GM18517 (cell line): ENCODE data around the gene PDSS2.

Experiments
- ATAC-seq: cut with Tn5 transposase; IDR thresholded peaks from one replicate; pipeline ENCODE4 v1.9.1; 2021; ENCODE audit warnings: mild to moderate bottlenecking, moderate library complexity; ENCODE audit not compliant: unreplicated experiment

Gene PDSS2

DNA sequence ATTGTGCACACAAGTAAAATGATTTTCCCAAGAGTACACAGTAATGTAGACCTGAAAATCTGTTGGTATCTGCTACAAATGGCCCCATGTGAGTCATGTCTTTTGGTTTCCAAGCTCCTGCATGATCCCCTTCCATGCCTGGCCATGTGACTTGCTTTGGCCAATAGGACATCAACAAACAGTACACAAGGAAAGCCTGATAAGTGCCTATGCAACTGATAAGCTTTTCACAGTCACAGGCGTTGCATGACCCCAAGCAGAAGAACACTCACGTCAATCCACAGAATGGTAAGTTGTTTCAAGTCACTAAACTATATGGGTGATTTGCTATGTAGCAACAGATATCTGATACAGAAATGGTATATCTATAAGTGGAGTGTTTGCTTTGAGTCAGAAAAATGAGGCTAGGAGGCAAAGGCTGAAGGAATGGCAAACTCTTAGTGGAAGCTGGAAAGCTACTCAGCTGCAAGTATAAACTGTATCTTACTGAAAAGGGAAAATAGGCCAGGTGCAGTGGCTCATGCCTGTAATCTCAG is 184.0 kb downstream of the PDSS2 start:
- ATAC-seq, result no peak

DNA sequence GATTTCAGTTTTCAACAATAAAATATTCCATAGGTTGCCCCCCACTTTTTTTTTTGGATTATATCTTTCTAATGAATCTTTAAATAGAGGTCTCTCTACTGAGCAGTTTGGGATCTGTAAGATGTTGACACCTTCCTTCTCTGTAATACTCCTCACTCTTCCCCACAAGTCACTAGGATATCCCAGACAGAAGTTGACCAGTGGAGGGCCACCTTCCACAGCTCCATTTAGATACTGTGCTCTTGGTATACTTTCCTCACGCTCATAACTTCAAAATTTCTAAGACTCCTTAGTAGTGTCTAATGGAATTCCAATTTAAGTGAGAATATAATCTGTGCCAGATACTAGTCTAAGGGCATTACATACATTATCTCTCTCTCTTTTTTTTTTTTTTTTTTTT is 185.1 kb downstream of the PDSS2 start:
- no peak for ATAC-seq

DNA sequence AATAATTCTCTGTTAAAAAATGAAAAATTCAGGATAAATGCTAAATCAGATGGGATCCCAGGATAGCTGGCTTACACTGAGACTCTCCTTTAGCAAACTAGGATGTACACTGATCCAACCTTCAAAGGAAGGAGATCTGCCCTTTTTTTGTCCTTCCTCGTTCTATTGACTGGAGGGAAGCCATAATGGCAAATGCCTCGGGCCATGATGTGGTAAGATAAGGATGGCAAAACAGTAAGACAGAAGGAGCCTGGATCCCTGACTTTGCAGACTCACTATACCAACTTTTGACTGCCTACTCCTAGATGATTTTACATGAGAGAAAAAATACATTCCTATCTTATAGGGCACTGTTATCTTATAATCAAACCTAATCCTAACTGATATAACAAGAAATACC is 187.1 kb downstream of the PDSS2 start:
- no peak for ATAC-seq

- ATAC-seq, result no peak
Measured at GRCh38 chr6:107271208-107271790, 188.1 kb downstream of the PDSS2 start.

- no peak for ATAC-seq
Measured at GRCh38 chr6:107267634-107268033, 191.7 kb downstream of the PDSS2 start.

GRCh38 chr6:107267006-107267405 is 192.4 kb downstream of the PDSS2 start:
- ATAC-seq, result no peak

GRCh38 chr6:107266563-107266962 is 192.8 kb downstream of the PDSS2 start:
- no peak for ATAC-seq

GRCh38 chr6:107264357-107264840 is 195.0 kb downstream of the PDSS2 start:
- ATAC-seq, result no peak

GRCh38 chr6:107259951-107260350 is 199.4 kb downstream of the PDSS2 start:
- ATAC-seq, result no peak

DNA sequence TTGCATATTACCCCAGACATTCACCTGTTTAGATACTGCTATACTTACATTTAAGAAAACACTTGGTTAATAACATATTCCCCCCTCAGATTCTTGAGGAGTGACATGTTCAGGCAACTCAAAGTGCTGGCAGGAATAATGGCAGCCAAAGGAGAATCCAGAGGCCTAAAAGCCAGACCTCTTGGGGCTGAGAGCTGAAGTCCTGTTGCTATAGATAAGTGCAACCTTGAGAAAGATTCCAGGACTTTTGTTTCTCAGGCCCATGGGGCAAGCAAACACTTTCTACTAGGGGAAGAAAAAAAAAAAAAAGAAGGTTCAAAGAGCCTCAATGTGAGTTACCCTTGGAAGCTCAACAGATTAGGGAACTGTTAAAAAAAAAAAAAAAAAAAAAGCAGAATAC is 211.2 kb downstream of the PDSS2 start:
- ATAC-seq, result no peak

DNA sequence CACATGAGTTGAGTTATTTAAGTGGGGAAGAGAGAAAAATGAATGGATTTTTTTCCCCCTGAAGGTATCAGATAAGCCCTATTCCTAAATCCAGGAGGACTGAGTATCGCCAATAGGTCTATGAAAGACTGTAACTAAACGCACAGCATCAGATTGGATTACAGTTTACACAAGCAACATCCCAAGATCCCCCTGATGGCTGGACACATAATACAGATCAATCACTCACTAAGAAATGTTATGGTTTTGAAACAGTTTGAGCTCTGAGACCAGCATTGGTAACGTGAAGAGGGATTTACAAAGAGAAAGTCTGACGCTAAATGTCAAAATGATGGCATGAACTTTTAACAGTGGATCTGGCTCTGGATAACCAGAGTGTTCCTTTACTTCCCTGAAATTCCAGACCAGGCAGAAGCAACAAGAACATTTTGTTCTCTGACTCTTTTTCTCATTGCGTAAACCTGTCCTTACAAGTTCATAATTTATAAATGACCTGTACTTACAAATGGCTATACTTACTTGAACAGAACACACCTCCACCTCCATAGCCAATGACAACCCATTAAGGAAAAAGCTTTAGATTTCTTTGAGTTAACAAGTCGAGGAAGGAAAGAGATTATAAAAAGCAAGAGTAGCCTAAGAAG is 212.3 kb downstream of the PDSS2 start:
- ATAC-seq, result no peak

GRCh38 chr6:107246249-107246971 is 213.0 kb downstream of the PDSS2 start:
- ATAC-seq, result no peak

- ATAC-seq, result no peak
Measured at GRCh38 chr6:107244742-107245480, 214.5 kb downstream of the PDSS2 start.

DNA sequence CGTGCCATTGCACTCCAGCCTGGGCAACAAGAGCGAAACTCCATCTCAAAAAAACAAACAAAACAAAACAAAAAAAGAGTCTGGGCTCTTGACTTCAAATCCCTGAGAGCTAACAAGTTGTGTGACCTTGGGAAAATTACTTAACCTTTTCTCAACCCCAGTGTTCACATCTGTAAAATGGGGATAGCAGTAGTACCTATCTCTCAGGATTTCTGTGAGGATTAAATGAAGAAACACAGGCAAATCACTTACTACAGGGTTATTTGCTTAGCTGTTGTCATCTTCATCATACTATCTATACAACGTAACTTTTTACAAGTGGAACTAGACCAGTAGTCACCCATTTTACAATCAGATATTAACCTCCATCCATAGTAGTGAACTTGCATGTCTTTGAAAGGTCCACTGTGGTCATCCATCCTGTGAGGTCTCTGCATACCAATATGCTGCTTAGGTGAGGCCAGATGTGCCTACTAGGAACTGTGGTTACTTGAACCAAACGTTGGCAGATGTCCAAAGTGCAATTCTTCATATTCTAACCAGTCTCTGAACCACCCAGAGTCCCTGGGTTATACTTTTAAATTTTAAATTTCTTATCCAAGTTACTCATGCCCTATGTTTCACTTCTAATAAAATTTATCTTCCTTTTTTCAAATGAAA is 215.2 kb downstream of the PDSS2 start:
- ATAC-seq, result no peak

DNA sequence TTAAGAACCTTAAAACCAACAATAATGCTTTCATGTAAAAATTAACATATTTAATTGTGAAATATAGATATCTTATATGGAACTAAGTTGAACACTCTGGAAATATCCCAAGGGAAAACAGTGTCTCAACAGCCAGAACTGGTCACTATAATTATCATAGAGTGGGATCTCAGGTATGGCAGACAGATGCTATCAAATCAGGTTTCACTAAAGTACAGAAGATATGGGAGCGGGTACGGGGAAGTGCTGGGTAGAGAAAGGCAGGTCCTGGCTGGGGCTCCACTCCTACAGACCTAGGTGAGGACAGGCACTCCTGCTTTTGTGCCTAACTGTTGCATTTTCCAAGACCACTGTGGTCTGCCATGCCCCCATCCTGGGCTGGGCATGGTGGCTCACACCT is 215.9 kb downstream of the PDSS2 start:
- ATAC-seq, result no peak

DNA sequence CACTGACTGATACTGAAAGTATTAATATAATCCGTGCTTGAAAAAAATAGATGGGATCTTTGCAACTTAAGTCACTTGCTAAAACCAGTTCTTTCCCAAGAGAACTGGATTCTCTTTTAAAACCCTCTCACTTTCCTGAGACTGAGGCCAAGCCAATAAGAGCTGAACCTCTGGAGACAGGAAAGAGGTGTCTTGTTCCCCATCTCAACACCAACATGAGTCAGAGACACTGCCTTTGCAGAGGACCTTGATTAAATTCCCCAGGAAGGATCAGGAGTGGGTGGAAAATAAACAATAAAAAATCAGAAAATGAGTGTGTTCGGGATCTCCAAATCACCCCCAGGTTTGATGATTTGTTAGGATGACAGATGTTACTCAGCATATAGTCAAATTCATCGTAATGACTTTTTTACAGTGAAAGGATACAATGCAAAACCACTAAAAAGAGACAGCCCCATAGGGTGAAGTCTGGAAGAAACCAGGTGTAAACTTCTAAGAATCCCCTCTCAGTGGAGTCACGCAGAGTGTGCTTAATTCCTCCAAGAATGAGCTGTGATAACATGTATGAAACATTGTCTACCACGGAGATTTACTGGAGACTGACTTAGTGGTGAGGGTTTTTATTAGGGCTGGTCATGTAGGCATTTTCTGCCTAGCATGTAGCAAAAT is 221.2 kb downstream of the PDSS2 start:
- ATAC-seq, result no peak

DNA sequence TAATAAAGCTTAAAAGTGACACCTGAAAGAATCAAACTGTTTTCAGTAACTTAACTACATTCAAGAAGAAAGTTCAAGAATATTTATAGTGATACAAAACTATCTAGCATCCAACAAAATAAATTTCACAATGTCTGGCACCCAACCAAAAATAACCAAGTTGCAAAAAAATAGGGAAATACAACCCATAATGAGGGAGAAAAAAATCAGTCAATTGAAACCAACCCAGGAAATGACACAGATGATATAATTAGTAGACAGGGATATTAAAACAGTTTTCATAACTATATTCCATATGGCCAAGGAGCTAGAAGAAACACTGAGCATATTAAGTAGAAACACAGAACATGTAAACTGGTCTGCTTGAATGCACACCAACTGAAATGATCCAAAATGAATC is 223.9 kb downstream of the PDSS2 start:
- ATAC-seq, result no peak

DNA sequence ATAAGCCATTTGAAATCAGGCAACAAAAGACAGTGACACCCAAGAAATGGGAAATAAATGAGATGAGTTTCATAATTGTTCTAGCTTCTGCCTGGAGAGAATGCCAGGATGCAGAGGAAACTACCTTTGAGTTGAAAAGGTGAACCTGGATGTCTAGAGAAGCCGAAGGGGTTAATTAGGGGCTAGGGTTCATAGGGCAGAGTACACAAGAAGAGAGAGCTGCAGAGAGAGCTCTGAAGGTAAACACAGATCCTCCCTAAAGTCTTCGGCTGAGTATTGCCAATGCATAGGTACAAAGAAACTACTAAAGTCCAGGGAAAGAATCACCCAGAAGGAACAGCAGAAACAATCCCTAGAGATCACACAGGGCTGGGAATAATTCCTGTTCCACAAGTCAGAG is 224.4 kb downstream of the PDSS2 start:
- no peak for ATAC-seq

DNA sequence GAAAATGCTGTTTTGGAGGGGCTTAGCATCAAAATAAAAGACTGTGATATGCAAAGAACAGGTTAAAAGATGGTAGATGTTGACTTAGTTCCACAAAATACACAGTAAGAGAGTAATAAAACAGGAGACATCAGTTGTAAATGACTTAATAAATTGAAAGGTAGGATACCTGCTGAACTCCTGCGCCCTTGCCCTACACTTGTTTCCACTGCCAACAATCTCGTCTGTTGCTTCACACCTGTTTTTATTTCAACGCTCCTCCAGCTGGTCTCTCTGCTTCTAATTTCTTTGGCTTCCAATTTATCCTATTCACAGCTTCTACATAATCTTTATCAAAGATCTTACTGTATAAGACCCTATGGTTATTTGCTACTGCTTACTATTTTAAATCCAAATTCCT is 228.1 kb downstream of the PDSS2 start:
- no peak for ATAC-seq

DNA sequence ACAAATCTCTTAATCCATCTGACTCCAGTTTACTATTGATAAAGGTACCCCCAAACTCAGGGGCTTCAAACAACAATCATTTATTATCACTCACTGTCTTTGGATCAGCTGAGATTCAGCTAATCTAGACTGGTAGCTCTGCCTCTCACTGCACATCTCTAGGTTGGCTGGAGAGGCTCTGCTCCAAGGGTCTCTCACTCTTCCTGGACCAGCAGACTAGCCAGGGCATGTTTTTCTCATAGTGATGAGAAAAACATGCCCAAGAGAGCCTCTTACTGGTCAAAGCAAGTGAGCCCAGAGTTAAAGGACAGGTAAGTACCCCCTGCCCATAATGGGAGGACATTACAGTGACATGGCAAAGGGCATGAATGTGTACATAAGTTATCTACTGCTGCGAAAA is 228.9 kb downstream of the PDSS2 start:
- no peak for ATAC-seq
